Dendritic cell treated with granulocyte-macrophage colony-stimulating factor and Interleukin-4, amounts not matched to agents 40 ng/mL and 50 ng/mL, for 4 days (primary cell): Measurements from ENCODE around the gene CBFA2T3.

Source experiments
- H3K27ac Mint-ChIP-seq: one replicate; pipeline ENCODE4 v1.8.0; 2022; ENCODE audit warnings: mild to moderate bottlenecking, mixed read lengths
- H3K27me3 Mint-ChIP-seq: one replicate; pipeline ENCODE4 v1.8.0; 2022; ENCODE audit warnings: mild to moderate bottlenecking, mixed read lengths
- H3K36me3 Mint-ChIP-seq: one replicate; pipeline ENCODE4 v1.8.0; 2022; ENCODE audit warnings: low read depth, mixed read lengths
- H3K4me1 Mint-ChIP-seq: one replicate; pipeline ENCODE4 v1.8.0; 2022; ENCODE audit warnings: low read depth, mixed read lengths
- H3K4me3 Mint-ChIP-seq: one replicate; pipeline ENCODE4 v1.8.0; 2022; ENCODE audit warnings: mild to moderate bottlenecking, moderate library complexity, mixed read lengths
- H3K9me3 Mint-ChIP-seq: one replicate; pipeline ENCODE4 v1.8.0; 2022; ENCODE audit warnings: mixed read lengths
- intact Hi-C: fragments of 100-400 bp; cut with micrococcal nuclease; formaldehyde crosslinking; loops from one replicate; pipeline ENCODE4 v1.15.0; 2022

The CBFA2T3 gene

GRCh38 chr16:88932929-88933328 lies 44.1 kb downstream of the CBFA2T3 start:
- Mint-ChIP-seq H3K4me1 (peaks cover 49% of the 10 kb centered on the region), H3K4me3 (no peak overlapping the region), H3K27ac (no peak overlapping the region), H3K27me3 (peaks cover 5% of the 10 kb centered on the region), H3K9me3 (no peaks in the 10 kb centered on the region), H3K36me3 (peaks cover 14% of the 10 kb centered on the region)
- intact Hi-C loops: no loop called here

- Mint-ChIP-seq H3K9me3 (no peaks in the 10 kb centered on the region), H3K4me1 (peaks cover 41% of the 10 kb centered on the region), H3K4me3 (no peak overlapping the region), H3K27ac (no peak overlapping the region), H3K27me3 (peaks cover 5% of the 10 kb centered on the region), H3K36me3 (peaks cover 17% of the 10 kb centered on the region)
- intact Hi-C loops: no loop called here
Measured at GRCh38 chr16:88931936-88932335, 45.1 kb downstream of the CBFA2T3 start.

GRCh38 chr16:88931373-88931900 lies 45.6 kb downstream of the CBFA2T3 start:
- H3K4me3 Mint-ChIP-seq: no peak overlapping the region
- H3K9me3 Mint-ChIP-seq: no peaks in the 10 kb centered on the region
- intact Hi-C loops: no loop called here
- peaks cover 22% of the 10 kb centered on the region for H3K36me3 Mint-ChIP-seq
- no peak overlapping the region for H3K27ac Mint-ChIP-seq
- H3K27me3 Mint-ChIP-seq: peaks cover 5% of the 10 kb centered on the region
- peaks cover 39% of the 10 kb centered on the region for H3K4me1 Mint-ChIP-seq

- Mint-ChIP-seq H3K27me3 (peaks cover 5% of the 10 kb centered on the region), H3K4me3 (no peak overlapping the region), H3K4me1 (peaks cover 32% of the 10 kb centered on the region), H3K36me3 (peaks cover 30% of the 10 kb centered on the region), H3K9me3 (no peaks in the 10 kb centered on the region), H3K27ac (no peak overlapping the region)
- intact Hi-C loops: no loop called here
Measured at GRCh38 chr16:88930716-88931115, 46.3 kb downstream of the CBFA2T3 start.

- H3K4me1 Mint-ChIP-seq: peaks cover 29% of the 10 kb centered on the region
- peaks cover 35% of the 10 kb centered on the region for H3K36me3 Mint-ChIP-seq
- peaks cover 1% of the 10 kb centered on the region for H3K27me3 Mint-ChIP-seq
- no peak overlapping the region for H3K27ac Mint-ChIP-seq
- intact Hi-C loops: no loop called here
- no peaks in the 10 kb centered on the region for H3K9me3 Mint-ChIP-seq
- H3K4me3 Mint-ChIP-seq: no peak overlapping the region
Measured at GRCh38 chr16:88929091-88929445, 47.9 kb downstream of the CBFA2T3 start.

GRCh38 chr16:88928405-88929090 lies 48.5 kb downstream of the CBFA2T3 start:
- Mint-ChIP-seq H3K27ac (no peak overlapping the region), H3K4me3 (no peak overlapping the region), H3K27me3 (peaks cover 3% of the 10 kb centered on the region), H3K9me3 (no peaks in the 10 kb centered on the region), H3K36me3 (peaks cover 40% of the 10 kb centered on the region), H3K4me1 (peaks cover 29% of the 10 kb centered on the region)
- intact Hi-C loops: no loop called here

GRCh38 chr16:88927661-88928060 lies 49.3 kb downstream of the CBFA2T3 start:
- no peaks in the 10 kb centered on the region for H3K9me3 Mint-ChIP-seq
- peaks cover 9% of the 10 kb centered on the region for H3K27me3 Mint-ChIP-seq
- peaks cover 43% of the 10 kb centered on the region for H3K36me3 Mint-ChIP-seq
- no peak overlapping the region for H3K27ac Mint-ChIP-seq
- no peak overlapping the region for H3K4me3 Mint-ChIP-seq
- intact Hi-C loops: no loop called here
- peaks cover 38% of the 10 kb centered on the region for H3K4me1 Mint-ChIP-seq

- H3K27ac Mint-ChIP-seq: no peak overlapping the region
- H3K4me3 Mint-ChIP-seq: no peak overlapping the region
- no peaks in the 10 kb centered on the region for H3K9me3 Mint-ChIP-seq
- peaks cover 42% of the 10 kb centered on the region for H3K4me1 Mint-ChIP-seq
- intact Hi-C loops: no loop called here
- peaks cover 9% of the 10 kb centered on the region for H3K27me3 Mint-ChIP-seq
- H3K36me3 Mint-ChIP-seq: peaks cover 43% of the 10 kb centered on the region
Measured at GRCh38 chr16:88927010-88927409, 50.0 kb downstream of the CBFA2T3 start.

GRCh38 chr16:88926374-88926990 lies 50.5 kb downstream of the CBFA2T3 start:
- Mint-ChIP-seq H3K27me3 (peaks cover 9% of the 10 kb centered on the region), H3K36me3 (peaks cover 43% of the 10 kb centered on the region), H3K4me3 (no peak overlapping the region), H3K27ac (no peak overlapping the region), H3K9me3 (no peaks in the 10 kb centered on the region), H3K4me1 (peaks cover 43% of the 10 kb centered on the region)
- intact Hi-C loops: no loop called here

- Mint-ChIP-seq H3K27ac (no peak overlapping the region), H3K27me3 (peaks cover 9% of the 10 kb centered on the region), H3K9me3 (no peaks in the 10 kb centered on the region), H3K4me3 (no peak overlapping the region), H3K4me1 (peaks cover 45% of the 10 kb centered on the region), H3K36me3 (peaks cover 43% of the 10 kb centered on the region)
- intact Hi-C loops: no loop called here
Measured at GRCh38 chr16:88925540-88925887, 51.5 kb downstream of the CBFA2T3 start.

- H3K4me1 Mint-ChIP-seq: peaks cover 48% of the 10 kb centered on the region
- no peak overlapping the region for H3K4me3 Mint-ChIP-seq
- peaks cover 43% of the 10 kb centered on the region for H3K36me3 Mint-ChIP-seq
- H3K9me3 Mint-ChIP-seq: no peaks in the 10 kb centered on the region
- intact Hi-C loops: no loop called here
- peaks cover 9% of the 10 kb centered on the region for H3K27me3 Mint-ChIP-seq
- no peak overlapping the region for H3K27ac Mint-ChIP-seq
Measured at GRCh38 chr16:88924834-88925539, 52.0 kb downstream of the CBFA2T3 start.

GRCh38 chr16:88923926-88924833 lies 52.8 kb downstream of the CBFA2T3 start:
- intact Hi-C loops: loop anchor here (2.0 kb wide), 1 partner anchor 13 kb away; no protein-coding TSS in a partner anchor
- Mint-ChIP-seq H3K9me3 (no peaks in the 10 kb centered on the region), H3K36me3 (peaks cover 50% of the 10 kb centered on the region), H3K27ac (no peak overlapping the region), H3K4me3 (no peak overlapping the region), H3K4me1 (peaks cover 54% of the 10 kb centered on the region), H3K27me3 (peaks cover 9% of the 10 kb centered on the region)

GRCh38 chr16:88923450-88923849 lies 53.6 kb downstream of the CBFA2T3 start:
- H3K27me3 Mint-ChIP-seq: peaks cover 9% of the 10 kb centered on the region
- intact Hi-C loops: loop anchor here (2.0 kb wide), 1 partner anchor 13 kb away; no protein-coding TSS in a partner anchor
- H3K36me3 Mint-ChIP-seq: peaks cover 46% of the 10 kb centered on the region
- no peaks in the 10 kb centered on the region for H3K9me3 Mint-ChIP-seq
- H3K27ac Mint-ChIP-seq: peak overlapping the region; percentile 85
- H3K4me3 Mint-ChIP-seq: no peak overlapping the region
- H3K4me1 Mint-ChIP-seq: peaks cover 61% of the 10 kb centered on the region
